HCT116 (cell line): ENCODE results near the gene CXCR6. TPM values are rescaled to one million over a fixed set of nuclear protein-coding genes. Genes with fewer than 3 reads are reported as not detected.
A peak's percentile ranks its signal among the peaks of the same experiment; 100 is the strongest.

Source experiments
- ATAC-seq: fragments of 200-7000 bp; cut with Tn5 transposase; 2 replicates; pipeline ENCODE4 v1.9.1; 2020; ENCODE audit warnings: mild to moderate bottlenecking, moderate library complexity
- BruUV-seq: library from RNA; stranded (reverse); fragments of 400-500 nt; replicated peaks from 2 replicates; lab custom pipeline; 2021; lab: Mats Ljungman, UMichigan
- CTCF ChIA-PET: fragments of 300-600 bp; sonication (Branson Sonifier 250); formaldehyde crosslinking; loops from one replicate; lab custom pipeline; 2021; ENCODE audit warnings: antibody characterized with exemption; lab: Charles Lee
- POLR2A ChIA-PET: fragments of 300-600, 350-600 bp; sonication (Branson Sonifier 250); formaldehyde crosslinking; loops from one replicate; lab custom pipeline; 2021; ENCODE audit warnings: antibody characterized with exemption; lab: Charles Lee
- RAD21 ChIA-PET, 2 experiments: fragments of 300-600 bp; sonication (Branson Sonifier 250); formaldehyde crosslinking; loops; one replicate each; lab custom pipeline; 2023; ENCODE audit warnings: low total read pairs in 2 of 2; ENCODE audit not compliant: uncharacterized antibody in 2 of 2, unreplicated experiment in 2 of 2, low non-redundant PET in 1 of 2; lab: Charles Lee
- DNase-seq: peaks from one replicate; pipeline ENCODE4 v3.0.0-alpha.2; 2010; ENCODE audit warnings: low read depth, low spot score
- H2AFZ ChIP-seq: fragments of 200-600 bp; shearing (Covaris generic), sonication (generic); 2 replicates; pipeline ENCODE4 v1.6.1; 2017; ENCODE audit warnings: low read depth, mixed run types, mixed read lengths, antibody characterized with exemption, low read length; ENCODE audit not compliant: poor library complexity, severe bottlenecking
- H3K27ac ChIP-seq: 2 replicates; pipeline ENCODE4 v1.5.1; 2012; ENCODE audit warnings: low read depth, low read length
- H3K27me3 ChIP-seq: fragments of 200-600 bp; sonication (generic); 2 replicates; pipeline ENCODE4 v1.6.1; 2016; ENCODE audit warnings: mixed run types, low read length, mixed read lengths; ENCODE audit not compliant: insufficient read depth
- H3K36me3 ChIP-seq, 2 experiments: fragments of 200-500 bp in 1 of 2; fragments of 200-600 bp in 1 of 2; sonication (Bioruptor generic) in 1 of 2; sonication (generic) in 1 of 2; 2 replicates each; pipeline versions ENCODE4 v1.5.1 to v1.6.1; 2014 to 2016; ENCODE audit warnings: low read length in 2 of 2, inconsistent platforms in 1 of 2, mixed read lengths in 1 of 2, mixed run types in 1 of 2; ENCODE audit not compliant: insufficient read depth in 2 of 2, control insufficient read depth in 1 of 2
- H3K4me1 ChIP-seq, 2 experiments: fragments of 200-600 bp in 1 of 2; sonication (generic) in 1 of 2; 2 replicates each; pipeline versions ENCODE4 v1.5.1 to v1.6.1; 2012 to 2017; ENCODE audit warnings: low read length in 2 of 2, inconsistent platforms in 1 of 2, mild to moderate bottlenecking in 1 of 2, mixed read lengths in 1 of 2, mixed run types in 1 of 2, moderate library complexity in 1 of 2; ENCODE audit not compliant: insufficient read depth in 2 of 2, control insufficient read depth in 1 of 2
- H3K4me2 ChIP-seq: fragments of 200-600 bp; sonication (generic); 2 replicates; pipeline ENCODE4 v1.6.1; 2017; ENCODE audit warnings: mixed run types, low read length, mixed read lengths
- H3K4me3 ChIP-seq, 2 experiments: fragments of 200-600 bp in 1 of 2; sonication (generic) in 1 of 2; replicated peaks in 1 of 2; 2 replicates each; pipeline ENCODE4 v1.5.1; 2011 to 2016; ENCODE audit warnings: low read length in 2 of 2, control low read depth in 1 of 2, low read depth in 1 of 2, mild to moderate bottlenecking in 1 of 2, mixed read lengths in 1 of 2, mixed run types in 1 of 2
- H3K79me2 ChIP-seq: fragments of 200-600 bp; sonication (generic); 2 replicates; pipeline ENCODE4 v1.6.1; 2017; ENCODE audit warnings: mild to moderate bottlenecking, mixed run types, low read length, moderate library complexity, mixed read lengths; ENCODE audit not compliant: insufficient read depth
- H3K9ac ChIP-seq: fragments of 200-600 bp; sonication (generic); 2 replicates; pipeline ENCODE4 v1.6.1; 2016; ENCODE audit warnings: low read length, mixed read lengths
- H3K9me2 ChIP-seq: fragments of 200-600 bp; sonication (generic), shearing (Covaris generic); 2 replicates; pipeline ENCODE4 v1.6.1; 2017; ENCODE audit warnings: mixed run types, mild to moderate bottlenecking, moderate library complexity; ENCODE audit not compliant: insufficient read depth
- H3K9me3 ChIP-seq, 2 experiments: fragments of 200-500 bp in 1 of 2; fragments of 200-600 bp in 1 of 2; sonication (Bioruptor generic) in 1 of 2; sonication (generic) in 1 of 2; 2 replicates each; pipeline ENCODE4 v1.6.1; 2014 to 2017; ENCODE audit warnings: low read length in 2 of 2, mixed read lengths in 2 of 2, inconsistent platforms in 1 of 2, low read depth in 1 of 2, mild to moderate bottlenecking in 1 of 2, mixed run types in 1 of 2, moderate library complexity in 1 of 2; ENCODE audit not compliant: control insufficient read depth in 1 of 2, insufficient read depth in 1 of 2
- H4K20me1 ChIP-seq: fragments of 200-600 bp; sonication (generic), shearing (Covaris generic); 2 replicates; pipeline ENCODE4 v1.6.1; 2017; ENCODE audit warnings: mixed run types, mild to moderate bottlenecking, moderate library complexity; ENCODE audit not compliant: insufficient read depth
- ATF3 ChIP-seq: IDR thresholded peaks from 2 replicates; pipeline ENCODE4 v1.6.1; 2012
- CBX3 ChIP-seq: IDR thresholded peaks from 2 replicates; pipeline ENCODE4 v1.6.1; 2012; ENCODE audit warnings: low read depth
- EGR1 ChIP-seq: IDR thresholded peaks from 2 replicates; pipeline ENCODE4 v1.6.1; 2012; ENCODE audit warnings: low read depth
- ELF1 ChIP-seq: IDR thresholded peaks from 2 replicates; pipeline ENCODE4 v1.6.1; 2012; ENCODE audit warnings: low read depth, borderline replicate concordance
- EZH2 ChIP-seq: fragments of 200-600 bp; sonication (generic); IDR thresholded peaks from 2 replicates; pipeline ENCODE4 v1.6.1; 2017; ENCODE audit warnings: antibody characterized with exemption, mixed run types
- EZH2phosphoT487 ChIP-seq: fragments of 200-600 bp; IDR thresholded peaks from 2 replicates; pipeline ENCODE4 v1.6.1; 2018; ENCODE audit warnings: antibody characterized with exemption, borderline replicate concordance
- FOSL1 ChIP-seq: IDR thresholded peaks from 2 replicates; pipeline ENCODE4 v1.6.1; 2012; ENCODE audit warnings: low read depth
- POLR2AphosphoS5 ChIP-seq: IDR thresholded peaks from 2 replicates; pipeline ENCODE4 v1.6.1; 2011; ENCODE audit warnings: mild to moderate bottlenecking, low read depth, low read length, moderate library complexity
- RAD21 ChIP-seq: IDR thresholded peaks from 2 replicates; pipeline ENCODE4 v1.6.1; 2012; ENCODE audit warnings: low read depth, mild to moderate bottlenecking
- SP1 ChIP-seq: IDR thresholded peaks from 2 replicates; pipeline ENCODE4 v1.6.1; 2012; ENCODE audit warnings: low read depth
- SRF ChIP-seq: IDR thresholded peaks from 2 replicates; pipeline ENCODE4 v1.6.1; 2012; ENCODE audit warnings: low read depth
- TCF7L2 ChIP-seq: IDR thresholded peaks from 2 replicates; pipeline ENCODE4 v1.7.0; 2011; ENCODE audit warnings: borderline replicate concordance, inconsistent platforms; ENCODE audit not compliant: insufficient read depth, insufficient read length; ENCODE audit errors: extremely low read depth
- YY1 ChIP-seq: IDR thresholded peaks from 2 replicates; pipeline ENCODE4 v1.6.1; 2011; ENCODE audit warnings: low read length, low read depth, moderate library complexity, mild to moderate bottlenecking; ENCODE audit not compliant: insufficient replicate concordance; ENCODE audit errors: extremely low read depth
- ZFX ChIP-seq: fragments of 450-650 bp; IDR thresholded peaks from 2 replicates; pipeline ENCODE4 v1.6.1; 2017
- ZNF274 ChIP-seq: fragments of 200-500 bp; sonication (Bioruptor generic); IDR thresholded peaks from 2 replicates; pipeline ENCODE4 v1.6.1; 2014; ENCODE audit warnings: mild to moderate bottlenecking, low read depth, low read length, inconsistent platforms
- intact Hi-C: fragments of 100-400 bp; cut with micrococcal nuclease; formaldehyde crosslinking; loops from 2 replicates; pipeline ENCODE4 v1.10.0; 2022
- total RNA-seq: library from RNA; stranded (reverse); gene quantifications from one replicate; pipeline ENCODE4 v1.2.1, GENCODE V29; 2021; ENCODE audit not compliant: unreplicated experiment
- TF ChIP-seq, protein P1 (sequence below), 3 experiments: fragments of 200-600 bp in 1 of 3; sonication (generic) in 1 of 3; IDR thresholded peaks in 2 of 3; conservative IDR thresholded peaks in 1 of 3; 2 replicates each; pipeline ENCODE4 v1.5.1; 2012 to 2017; ENCODE audit warnings: low read depth in 2 of 3, low read length in 2 of 3, antibody characterized with exemption in 1 of 3, borderline replicate concordance in 1 of 3, control low read depth in 1 of 3, mild to moderate bottlenecking in 1 of 3, mixed read lengths in 1 of 3, mixed run types in 1 of 3, moderate library complexity in 1 of 3; ENCODE audit not compliant: insufficient read depth in 1 of 3
- TF ChIP-seq, protein P2 (sequence below): IDR thresholded peaks from 2 replicates; pipeline ENCODE4 v1.6.1; 2012

Gene CXCR6
- total RNA-seq, 1 experiment from 2014 or later, result not detected

- H3K9me2 ChIP-seq, result no peaks in the 10 kb centered on the region
- H3K4me1 ChIP-seq, result no peaks in the 10 kb centered on the region
- RAD21 ChIA-PET, result no interaction called here
- no peak overlapping the region for H3K4me2 ChIP-seq
- no peak for ATAC-seq
- POLR2A ChIA-PET, result no interaction called here
- no peaks in the 10 kb centered on the region for H4K20me1 ChIP-seq
- no peaks in the 10 kb centered on the region for H3K36me3 ChIP-seq
- intact Hi-C loops, result loop anchor here (2.0 kb wide), 1 partner anchor 145 kb away; no protein-coding TSS in a partner anchor
- no peaks in the 10 kb centered on the region for H3K27me3 ChIP-seq
- no peak overlapping the region for H2AFZ ChIP-seq
- CTCF ChIA-PET, result no interaction called here
- no peak overlapping the region for H3K9ac ChIP-seq
- no peak for DNase-seq
- H3K4me3 ChIP-seq, result no peak overlapping the region
- BruUV-seq, result no TSS peak
- no peaks in the 10 kb centered on the region for H3K79me2 ChIP-seq
- TF ChIP-seq SP1, result no peak
- TF ChIP-seq YY1, result no peak
- no peak for TF ChIP-seq SRF
- H3K9me3 ChIP-seq, result no peaks in the 10 kb centered on the region
- no peak overlapping the region for H3K27ac ChIP-seq
Observed at GRCh38 chr3:45905755-45906154, 37.5 kb upstream of the CXCR6 start.

GRCh38 chr3:45906681-45907407 lies 36.4 kb upstream of the CXCR6 start:
- CTCF ChIA-PET, result no interaction called here
- H3K4me3 ChIP-seq, result no peak overlapping the region
- no peak overlapping the region for H2AFZ ChIP-seq
- no peak overlapping the region for H3K27ac ChIP-seq
- DNase-seq (no peak), ATAC-seq (peak; percentile 95)
- no peak overlapping the region for H3K4me2 ChIP-seq
- no peaks in the 10 kb centered on the region for H4K20me1 ChIP-seq
- no TSS peak for BruUV-seq
- no peaks in the 10 kb centered on the region for H3K9me3 ChIP-seq
- RAD21 ChIA-PET, result no interaction called here
- no peaks in the 10 kb centered on the region for H3K4me1 ChIP-seq
- no peaks in the 10 kb centered on the region for H3K9me2 ChIP-seq
- no peaks in the 10 kb centered on the region for H3K79me2 ChIP-seq
- intact Hi-C loops, result loop anchor here (2.0 kb wide), 1 partner anchor 146 kb away; no protein-coding TSS in a partner anchor
- POLR2A ChIA-PET, result no interaction called here
- no peaks in the 10 kb centered on the region for H3K27me3 ChIP-seq
- H3K36me3 ChIP-seq, result no peaks in the 10 kb centered on the region
- no peak overlapping the region for H3K9ac ChIP-seq
- TF ChIP-seq ELF1 (no peak), SP1 (no peak), ZFX (no peak), EGR1 (no peak), RAD21 (peak; percentile 71), EZH2phosphoT487 (no peak), YY1 (no peak), POLR2AphosphoS5 (no peak), CBX3 (no peak), SRF (no peak), EZH2 (no peak), ZNF274 (no peak), FOSL1 (no peak), TCF7L2 (no peak), ATF3 (no peak)
- TF ChIP-seq, protein P1, sequence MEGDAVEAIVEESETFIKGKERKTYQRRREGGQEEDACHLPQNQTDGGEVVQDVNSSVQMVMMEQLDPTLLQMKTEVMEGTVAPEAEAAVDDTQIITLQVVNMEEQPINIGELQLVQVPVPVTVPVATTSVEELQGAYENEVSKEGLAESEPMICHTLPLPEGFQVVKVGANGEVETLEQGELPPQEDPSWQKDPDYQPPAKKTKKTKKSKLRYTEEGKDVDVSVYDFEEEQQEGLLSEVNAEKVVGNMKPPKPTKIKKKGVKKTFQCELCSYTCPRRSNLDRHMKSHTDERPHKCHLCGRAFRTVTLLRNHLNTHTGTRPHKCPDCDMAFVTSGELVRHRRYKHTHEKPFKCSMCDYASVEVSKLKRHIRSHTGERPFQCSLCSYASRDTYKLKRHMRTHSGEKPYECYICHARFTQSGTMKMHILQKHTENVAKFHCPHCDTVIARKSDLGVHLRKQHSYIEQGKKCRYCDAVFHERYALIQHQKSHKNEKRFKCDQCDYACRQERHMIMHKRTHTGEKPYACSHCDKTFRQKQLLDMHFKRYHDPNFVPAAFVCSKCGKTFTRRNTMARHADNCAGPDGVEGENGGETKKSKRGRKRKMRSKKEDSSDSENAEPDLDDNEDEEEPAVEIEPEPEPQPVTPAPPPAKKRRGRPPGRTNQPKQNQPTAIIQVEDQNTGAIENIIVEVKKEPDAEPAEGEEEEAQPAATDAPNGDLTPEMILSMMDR (IDR thresholded peaks at IDR 0.05 in 2 of 3, conservative IDR thresholded peaks at IDR 0.05 in 1 of 3; ENCODE audit: borderline replicate concordance in 1 of 3, insufficient read depth in 1 of 3, low read depth in 2 of 3, low read length in 2 of 3), result peak; percentile 43 to 59 (median 56); a peak in 4 of 6 replicates
- TF ChIP-seq, protein P2, sequence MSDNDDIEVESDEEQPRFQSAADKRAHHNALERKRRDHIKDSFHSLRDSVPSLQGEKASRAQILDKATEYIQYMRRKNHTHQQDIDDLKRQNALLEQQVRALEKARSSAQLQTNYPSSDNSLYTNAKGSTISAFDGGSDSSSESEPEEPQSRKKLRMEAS, result no peak
